Prostate gland (tissue), 2 donors: ENCODE measurements around the gene UBR2.

Experiments
- POLR2A ChIP-seq: fragments of 450-650 bp; IDR thresholded peaks from one replicate; pipeline ENCODE4 v1.6.1; 2016; ENCODE audit warnings: antibody characterized with exemption, mild to moderate bottlenecking
- POLR2AphosphoS5 ChIP-seq: sonication (generic); formaldehyde crosslinking; IDR thresholded peaks from one replicate; pipeline ENCODE4 v1.6.1; 2017; ENCODE audit warnings: antibody characterized with exemption
- TF ChIP-seq, protein P1 (sequence below), 4 experiments: fragments of 200-600 bp in 2 of 4; fragments of 450-650 bp in 2 of 4; sonication (generic) in 2 of 4; IDR thresholded peaks; 1 replicate in 3 of 4; 2 replicates in 1 of 4; pipeline ENCODE4 v1.5.1; 2016 to 2019; ENCODE audit warnings: antibody characterized with exemption in 4 of 4, mild to moderate bottlenecking in 2 of 4, moderate library complexity in 2 of 4

- TF ChIP-seq, protein P1, sequence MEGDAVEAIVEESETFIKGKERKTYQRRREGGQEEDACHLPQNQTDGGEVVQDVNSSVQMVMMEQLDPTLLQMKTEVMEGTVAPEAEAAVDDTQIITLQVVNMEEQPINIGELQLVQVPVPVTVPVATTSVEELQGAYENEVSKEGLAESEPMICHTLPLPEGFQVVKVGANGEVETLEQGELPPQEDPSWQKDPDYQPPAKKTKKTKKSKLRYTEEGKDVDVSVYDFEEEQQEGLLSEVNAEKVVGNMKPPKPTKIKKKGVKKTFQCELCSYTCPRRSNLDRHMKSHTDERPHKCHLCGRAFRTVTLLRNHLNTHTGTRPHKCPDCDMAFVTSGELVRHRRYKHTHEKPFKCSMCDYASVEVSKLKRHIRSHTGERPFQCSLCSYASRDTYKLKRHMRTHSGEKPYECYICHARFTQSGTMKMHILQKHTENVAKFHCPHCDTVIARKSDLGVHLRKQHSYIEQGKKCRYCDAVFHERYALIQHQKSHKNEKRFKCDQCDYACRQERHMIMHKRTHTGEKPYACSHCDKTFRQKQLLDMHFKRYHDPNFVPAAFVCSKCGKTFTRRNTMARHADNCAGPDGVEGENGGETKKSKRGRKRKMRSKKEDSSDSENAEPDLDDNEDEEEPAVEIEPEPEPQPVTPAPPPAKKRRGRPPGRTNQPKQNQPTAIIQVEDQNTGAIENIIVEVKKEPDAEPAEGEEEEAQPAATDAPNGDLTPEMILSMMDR (IDR thresholded peaks at IDR 0.05), result no peak
- no peak for TF ChIP-seq POLR2AphosphoS5
- TF ChIP-seq POLR2A, result no peak
Measured at GRCh38 chr6:42599558-42599957, 35.7 kb downstream of the UBR2 start.
